ENCODE data around the gene FCN3. TPM values are rescaled to one million over a fixed set of nuclear protein-coding genes. Genes with fewer than 3 reads are reported as not detected.

Gene FCN3
- total and polyA plus RNA-seq, 9 of the 15 experiments (the other 6 are each of a cell fraction or from before 2014, with no cell fraction given) = 0.49 TPM; not detected in 8

GRCh38 chr1:27366411-27367159 lies 8.0 kb downstream of the FCN3 start, which contains the start of gene MAP3K6 (continued):
- TF ChIP-seq CTCF (IDR thresholded peaks at IDR 0.05 in 2 of 3, conservative IDR thresholded peaks at IDR 0.05 in 1 of 3; ENCODE audit: insufficient read depth in 2 of 3, low read depth in 1 of 3, low read length in 3 of 3) = peak; percentile 59 to 79 (median 70)
- TF ChIP-seq MLX (CRISPR knock-in tag; conservative IDR thresholded peaks at IDR 0.05) = 0 out of 4 replicates have a peak, but pooled peaks of 1 of the 2 experiments have one; percentile 5
- no peak; the same call in 1 of the 2 replicates for TF ChIP-seq SMARCC2 (IDR thresholded peaks at IDR 0.05; ENCODE audit: low read depth)
- TF ChIP-seq GABPB1 (CRISPR knock-in tag; IDR thresholded peaks at IDR 0.05) = peak; percentile 73
- peak; percentile 72; the same call in 1 of the 2 replicates for TF ChIP-seq PREB (CRISPR knock-in tag; IDR thresholded peaks at IDR 0.05)
- TF ChIP-seq HMGN3 (IDR thresholded peaks at IDR 0.05; ENCODE audit: borderline replicate concordance, extremely low read depth, insufficient read length, low read depth, low read length) = peak; percentile 61
- 0 out of 2 replicates have a peak, but pooled peaks have one; percentile 68 for TF ChIP-seq HDAC2 (IDR thresholded peaks at IDR 0.05)
- peak; percentile 52 for TF ChIP-seq VEZF1 (CRISPR knock-in tag; IDR thresholded peaks at IDR 0.05)
- no peak for TF ChIP-seq ZNF354B (CRISPR knock-in tag; IDR thresholded peaks at IDR 0.05)
- TF ChIP-seq ZBTB11 (CRISPR knock-in tag; IDR thresholded peaks at IDR 0.05) = peak in 1 of 3 experiments; percentile 72; a peak in 1 of 6 replicates
- peak; percentile 82 for TF ChIP-seq SAP30 (IDR thresholded peaks at IDR 0.05; ENCODE audit: borderline replicate concordance, insufficient read depth, low read depth, low read length, poor library complexity, severe bottlenecking)
- TF ChIP-seq DEAF1 (CRISPR knock-in tag; IDR thresholded peaks at IDR 0.05) = peak; percentile 36; the same call in 1 of the 2 replicates
- peak; percentile 85 for TF ChIP-seq KDM5B (IDR thresholded peaks at IDR 0.05; ENCODE audit: insufficient replicate concordance, low read depth, low read length)
